Stimulated activated CD4-positive, alpha-beta T cell treated with anti-CD3 and anti-CD28 coated beads, TNF-alpha, amount 100 ng/mL, for 24 hours (primary cell): ENCODE results near the gene IL17RE.
"Not testable (repeated sequence)": the region's sequence is repeated elsewhere in the genome, so short reads cannot be mapped to it uniquely, and the experiment has no call there.

Source experiments
- DNase-seq, 3 experiments: peaks; one replicate each; pipeline ENCODE4 v3.0.0-alpha.2; 2020; ENCODE audit warnings: low read depth in 3 of 3

IL17RE gene

DNA sequence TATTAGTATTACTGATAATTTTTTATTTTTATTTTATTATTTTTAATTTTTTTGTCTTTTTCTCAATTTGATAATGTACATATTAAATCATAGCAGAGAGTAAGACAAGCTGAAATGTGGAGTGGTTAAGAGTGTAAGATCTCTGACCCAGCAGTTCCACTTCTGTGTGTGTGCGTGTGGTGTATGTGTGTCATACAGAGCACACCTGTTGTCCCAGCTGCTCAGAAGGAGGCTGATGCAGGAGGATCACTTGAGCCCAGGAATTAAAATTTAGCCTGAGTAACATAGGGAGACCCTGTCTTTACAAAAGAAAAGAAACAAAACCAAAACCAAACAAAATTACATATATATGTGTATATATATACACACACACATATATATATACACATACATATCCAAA lies 21.2 kb upstream of the IL17RE start:
- DNase-seq = no peak

DNA sequence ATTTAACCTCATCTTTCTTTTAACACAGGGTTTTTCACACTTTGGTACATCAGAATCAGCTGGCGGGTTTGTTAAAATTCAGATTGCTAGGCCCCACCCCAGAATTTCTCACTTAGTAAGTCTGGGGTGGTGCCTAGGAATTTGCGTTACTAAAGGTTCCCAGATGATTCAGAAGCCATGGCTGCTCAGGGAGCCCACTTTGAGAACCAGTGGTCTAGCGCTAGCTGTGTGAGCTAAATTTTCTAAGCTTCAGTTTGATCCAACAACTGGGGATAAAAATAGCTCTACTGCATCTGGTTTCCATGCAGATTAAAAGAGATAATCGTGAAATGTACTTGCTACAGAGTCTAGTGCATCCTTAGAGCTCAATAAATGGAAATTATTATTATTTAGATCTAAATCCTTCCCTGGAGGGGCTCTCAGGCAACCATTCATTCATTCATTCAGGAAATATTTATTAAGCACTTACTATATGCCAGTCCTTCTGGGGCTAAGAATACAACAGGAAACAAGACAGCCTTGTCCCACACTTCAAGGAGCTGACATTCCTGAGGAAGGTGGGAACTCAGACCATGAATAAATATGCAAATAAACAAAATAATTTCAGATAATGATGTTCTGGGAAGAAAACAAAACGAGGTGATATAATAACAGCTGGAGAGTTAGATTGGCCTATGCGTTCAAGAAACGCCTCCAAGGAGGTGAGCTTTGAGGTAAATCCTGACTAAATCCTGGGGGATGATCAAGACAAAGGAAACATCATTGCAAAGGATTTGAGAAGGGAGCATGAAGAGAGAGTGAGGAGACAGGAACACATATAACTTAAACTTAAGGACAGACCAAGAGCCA lies 18.7 kb upstream of the IL17RE start:
- DNase-seq = no peak

DNA sequence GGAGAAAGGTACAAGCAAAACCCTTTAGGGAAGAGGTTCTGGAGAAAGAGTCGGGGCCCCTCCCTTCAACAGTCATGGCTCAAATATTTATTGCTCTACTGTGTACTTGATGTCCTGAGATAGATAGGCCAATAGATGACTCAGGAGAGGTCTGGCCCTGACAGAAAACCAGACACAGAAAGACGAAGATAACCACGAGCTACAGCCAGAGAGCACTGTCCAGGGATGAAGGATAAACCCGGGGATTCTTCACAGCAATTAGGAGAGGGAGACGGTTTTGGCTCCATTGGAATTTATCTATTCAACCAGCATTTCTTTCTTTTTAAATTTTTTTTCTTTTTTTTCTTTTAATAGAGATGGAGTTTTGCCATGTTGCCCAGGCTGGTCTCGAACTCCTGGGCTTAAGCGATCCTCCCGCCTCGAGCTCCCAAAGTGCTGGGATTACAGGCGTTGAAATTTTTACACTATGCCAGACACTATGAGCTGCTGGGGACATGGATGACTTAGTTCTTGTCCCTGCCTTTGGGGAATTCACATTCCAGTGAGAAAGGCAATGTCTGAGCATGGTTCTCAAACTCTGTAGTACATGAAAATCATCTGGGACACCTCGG lies 18.0 kb upstream of the IL17RE start:
- DNase-seq = no peak

DNA sequence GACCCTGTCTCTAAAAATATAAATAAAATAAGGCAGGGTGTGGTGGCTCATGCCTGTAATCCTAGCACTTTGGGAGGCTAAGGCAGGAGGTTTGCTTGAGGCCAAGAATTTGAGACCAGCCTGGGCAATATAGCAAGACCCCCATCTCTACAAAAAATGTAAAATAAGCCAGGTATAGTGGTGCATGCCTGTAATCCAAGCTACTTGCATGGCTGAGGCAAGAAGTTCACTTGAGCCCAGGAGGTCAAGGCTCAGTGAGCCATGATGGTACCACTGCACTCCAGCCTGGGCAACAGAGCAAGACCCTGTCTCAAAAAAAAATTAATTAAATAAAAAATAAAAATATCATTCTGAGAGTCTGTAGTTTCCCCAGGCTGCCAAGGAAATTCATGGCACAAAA lies 16.3 kb upstream of the IL17RE start:
- DNase-seq = no peak

DNA sequence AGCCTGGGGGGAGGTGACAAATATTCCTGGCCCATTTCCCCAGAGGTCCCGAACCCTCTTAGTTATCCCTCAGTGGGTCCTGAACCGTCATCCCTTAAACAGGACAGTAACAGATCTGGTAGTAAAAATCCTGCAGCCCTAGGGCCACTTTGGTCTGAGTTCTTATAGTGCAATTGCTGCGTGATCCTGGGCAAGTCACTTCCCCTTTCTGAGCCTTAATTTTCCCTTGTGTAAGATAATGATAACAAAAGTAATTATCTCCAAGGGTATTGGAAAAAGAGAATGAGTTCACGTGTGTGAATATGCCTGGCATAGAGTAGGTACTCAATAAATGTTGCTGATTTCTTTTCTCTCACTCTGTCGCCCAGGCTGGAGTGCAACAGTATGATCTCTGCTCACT lies 15.2 kb upstream of the IL17RE start:
- DNase-seq = no peak

DNA sequence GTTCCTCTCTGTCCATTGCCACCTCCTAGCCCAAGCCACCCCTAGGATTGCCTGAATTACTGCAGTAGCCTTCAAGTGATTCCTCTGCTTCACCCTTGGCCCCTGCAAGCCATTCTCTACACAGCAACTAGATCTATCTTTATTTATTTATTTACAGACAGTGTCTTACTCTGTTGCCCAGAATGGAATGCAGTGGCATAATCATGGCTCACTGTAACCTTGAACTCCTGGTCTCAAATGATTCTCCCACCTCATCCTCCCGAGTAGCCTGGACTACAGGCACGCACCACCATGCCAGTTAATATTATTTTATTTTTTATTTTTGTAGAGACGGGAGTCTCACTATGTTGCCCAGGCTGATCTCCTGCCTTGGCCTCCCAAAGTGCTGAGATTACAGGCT lies 14.1 kb upstream of the IL17RE start:
- DNase-seq = no peak

DNA sequence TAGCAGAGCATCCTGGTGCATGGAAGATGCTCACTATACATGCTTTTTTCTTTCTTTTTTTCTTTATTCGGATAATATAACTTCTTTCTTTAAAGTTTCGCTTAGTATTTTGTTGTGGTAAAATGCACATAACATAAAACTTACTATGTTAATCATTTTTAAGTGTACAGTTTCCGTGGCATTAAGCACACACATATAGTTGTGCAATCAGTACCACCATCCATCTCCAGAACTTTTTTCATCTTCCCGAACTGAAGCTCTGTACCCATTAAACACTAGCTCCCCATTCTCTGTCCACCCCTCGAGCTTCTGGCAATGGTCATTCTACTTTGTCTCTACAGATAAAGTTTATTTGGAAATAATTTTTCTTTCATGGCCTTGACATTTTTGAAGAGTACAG lies 13.2 kb upstream of the IL17RE start:
- no peak for DNase-seq

DNA sequence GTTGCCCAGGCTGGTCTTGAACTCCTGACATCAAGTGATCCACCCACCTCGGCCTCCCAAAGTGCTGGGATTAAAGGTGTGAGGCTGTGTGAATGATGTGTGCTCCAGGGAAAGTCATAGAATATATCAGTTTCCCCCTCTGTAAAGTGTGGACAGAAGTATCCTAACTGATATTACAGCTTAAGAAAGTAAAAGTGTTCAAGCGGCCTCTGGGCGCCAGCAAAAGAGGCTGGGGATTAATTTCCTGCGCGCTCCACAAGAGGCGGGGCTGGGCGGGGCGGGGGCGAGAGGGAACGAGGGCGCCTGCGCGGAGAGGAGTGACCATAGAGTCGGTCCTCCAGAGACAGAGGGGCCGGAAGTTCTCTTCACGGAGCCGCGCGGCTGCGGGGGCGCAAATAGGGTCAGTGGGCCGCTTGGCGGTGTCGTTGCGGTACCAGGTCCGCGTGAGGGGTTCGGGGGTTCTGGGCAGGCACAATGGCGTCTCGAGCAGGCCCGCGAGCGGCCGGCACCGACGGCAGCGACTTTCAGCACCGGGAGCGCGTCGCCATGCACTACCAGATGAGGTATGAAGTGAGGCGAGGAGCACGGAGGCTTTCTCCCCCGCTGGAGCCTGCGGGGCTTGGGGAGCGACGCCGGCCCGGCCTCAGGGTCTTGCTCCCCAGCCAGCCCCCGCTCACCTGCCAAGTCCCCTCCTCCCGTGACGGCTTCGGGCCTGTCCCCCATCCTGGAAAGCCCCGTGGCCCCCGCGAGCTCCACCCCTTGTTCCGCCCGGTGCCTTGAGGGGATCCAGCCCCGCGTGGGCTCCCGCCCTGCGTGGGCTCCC lies 12.2 kb upstream of the IL17RE start, which contains the start of gene JAGN1:
JAGN1 (plus strand) TSS at position 362 of the 823 bp plus-strand sequence; CDS start at position 475, 113 bp downstream.
- peak; percentile 79 to 90 (median 80) for DNase-seq

DNA sequence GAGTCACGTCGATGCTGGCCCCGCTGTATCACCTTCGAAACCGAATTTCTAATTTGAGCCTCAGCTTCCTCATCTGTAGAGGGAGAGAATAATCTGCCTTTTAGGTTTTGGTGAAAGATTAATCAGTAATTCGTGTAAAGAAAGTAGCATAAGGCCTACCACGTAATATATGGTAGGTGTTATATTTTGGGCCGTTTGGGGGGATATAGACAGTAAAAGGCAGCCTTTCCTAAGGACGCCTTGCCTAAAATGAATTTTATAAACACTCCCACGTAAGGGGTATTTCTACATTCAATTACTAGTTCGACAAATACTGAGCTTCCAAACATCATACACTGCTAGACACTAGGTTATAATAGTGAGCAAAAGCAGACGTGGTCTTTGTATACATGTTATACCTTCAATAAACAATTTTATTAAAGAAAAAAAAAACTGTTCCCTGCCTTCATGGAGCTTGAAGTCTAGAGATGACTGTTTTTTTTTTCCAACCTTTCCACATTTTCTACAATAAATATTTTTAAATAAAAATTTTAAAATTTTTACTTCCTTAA lies 11.5 kb upstream of the IL17RE start:
- DNase-seq = no peak

DNA sequence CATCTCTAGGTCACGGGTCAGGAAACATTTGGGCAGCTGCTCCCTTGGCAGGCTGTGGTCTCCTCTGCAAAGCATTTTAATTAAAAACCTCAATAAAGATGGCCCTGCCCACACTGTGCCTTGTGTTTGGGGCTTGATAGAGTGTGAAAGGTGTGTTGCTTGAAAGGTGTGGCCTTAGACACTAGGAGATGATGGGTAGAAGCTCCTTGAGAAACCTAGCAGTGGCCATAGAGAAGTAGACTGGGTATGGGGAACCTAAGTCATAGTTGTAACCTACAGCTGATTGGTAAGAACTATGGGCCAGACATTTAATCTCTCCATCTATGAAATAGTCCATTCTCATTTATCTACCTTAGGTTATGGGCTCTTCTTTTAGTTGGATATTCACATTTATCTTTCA lies 8.9 kb upstream of the IL17RE start:
- no peak for DNase-seq

DNA sequence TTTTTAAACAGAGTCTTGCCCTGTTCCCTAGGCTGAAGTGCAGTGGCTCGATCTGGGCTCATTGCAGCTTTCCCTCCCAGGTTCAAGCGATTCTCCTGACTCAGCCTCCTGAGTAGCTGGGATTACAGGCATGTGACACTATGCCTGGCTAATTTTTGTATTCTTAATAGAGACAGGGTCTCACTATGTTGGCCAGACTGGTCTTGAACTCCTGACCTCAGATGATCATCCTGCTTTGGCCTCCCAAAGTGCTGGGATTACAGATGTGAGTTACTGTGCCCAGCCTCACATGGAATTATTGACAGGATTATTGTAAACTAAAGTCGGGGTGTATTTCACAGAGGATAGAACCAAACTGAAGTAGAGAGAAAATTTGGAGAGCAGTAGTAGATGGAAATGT lies 6.9 kb upstream of the IL17RE start:
- DNase-seq = not testable (repeated sequence)

DNA sequence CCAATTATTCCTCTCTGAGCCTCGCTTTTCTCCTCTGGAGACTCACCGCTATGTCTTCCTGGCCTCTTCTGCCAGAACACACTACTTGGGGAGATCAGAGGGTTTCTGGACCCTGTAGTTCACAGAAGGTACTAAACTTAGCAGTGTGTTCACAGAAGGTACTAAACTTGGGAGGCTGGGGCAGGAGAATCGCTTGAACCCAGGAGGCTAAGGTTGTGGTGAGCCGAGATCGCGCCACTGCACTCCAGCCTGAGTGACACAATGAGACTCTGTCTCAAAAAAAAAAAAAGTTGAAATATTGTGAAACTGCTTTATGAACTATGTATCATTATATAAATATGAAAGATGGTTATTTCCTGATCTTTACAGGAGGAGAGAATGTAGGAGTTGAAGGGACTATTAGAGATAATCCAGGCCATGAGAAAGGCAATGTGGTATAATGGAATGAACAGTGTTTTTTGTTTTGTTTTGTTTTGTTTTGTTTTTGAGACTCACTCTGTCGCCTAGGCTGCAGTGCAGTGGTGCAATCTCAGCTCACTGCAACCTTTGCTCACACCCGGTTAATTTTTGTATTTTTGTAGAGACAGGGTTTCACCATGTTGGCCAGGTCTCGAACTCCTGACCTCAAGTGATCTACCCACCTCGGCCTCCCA lies 5.8 kb upstream of the IL17RE start:
- DNase-seq = not testable (repeated sequence)

DNA sequence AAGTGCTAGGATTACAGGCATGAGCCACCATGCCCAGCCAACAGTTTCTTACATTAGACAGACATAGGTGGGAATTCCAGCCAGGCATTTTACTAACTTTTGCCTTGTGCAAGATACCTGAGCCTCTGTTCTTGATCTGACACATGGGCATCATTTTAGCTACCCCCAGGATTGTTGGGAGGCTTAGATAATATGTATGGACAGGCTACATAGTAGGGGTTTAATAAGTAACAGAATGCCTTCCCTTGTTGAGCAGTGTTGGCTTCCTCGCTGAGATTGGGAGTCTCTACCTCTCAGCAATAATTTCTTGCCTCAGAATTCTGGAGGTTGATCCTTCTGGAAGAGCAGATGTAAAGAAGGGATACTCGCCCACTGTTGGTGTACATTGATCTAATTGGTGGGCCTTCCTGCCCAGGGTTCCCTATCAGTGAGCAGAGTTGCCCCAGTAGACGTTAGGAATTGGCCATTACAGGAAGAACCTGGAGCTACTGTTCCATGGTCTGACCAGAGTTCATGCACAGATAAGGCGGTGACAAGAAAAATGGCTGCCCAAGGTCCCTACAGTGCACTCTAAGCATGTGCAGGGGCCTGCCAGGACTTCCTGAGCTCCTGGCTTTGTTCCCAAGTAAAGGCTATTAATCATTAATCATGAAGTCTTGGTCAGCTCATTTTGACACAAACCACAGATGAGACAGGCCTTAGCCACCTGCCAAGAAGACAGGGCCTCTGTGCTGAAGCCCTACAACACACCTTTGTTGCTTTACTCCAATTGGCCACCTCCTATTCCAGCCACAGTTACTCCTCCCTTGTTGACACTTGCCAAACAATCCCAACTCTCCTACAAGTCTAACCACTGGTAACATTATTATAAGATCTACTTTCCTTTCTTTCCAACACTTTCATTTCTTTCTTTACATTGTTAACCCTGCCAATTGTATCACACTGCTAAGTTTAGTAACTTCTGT lies 5.0 kb upstream of the IL17RE start:
- DNase-seq = no peak

DNA sequence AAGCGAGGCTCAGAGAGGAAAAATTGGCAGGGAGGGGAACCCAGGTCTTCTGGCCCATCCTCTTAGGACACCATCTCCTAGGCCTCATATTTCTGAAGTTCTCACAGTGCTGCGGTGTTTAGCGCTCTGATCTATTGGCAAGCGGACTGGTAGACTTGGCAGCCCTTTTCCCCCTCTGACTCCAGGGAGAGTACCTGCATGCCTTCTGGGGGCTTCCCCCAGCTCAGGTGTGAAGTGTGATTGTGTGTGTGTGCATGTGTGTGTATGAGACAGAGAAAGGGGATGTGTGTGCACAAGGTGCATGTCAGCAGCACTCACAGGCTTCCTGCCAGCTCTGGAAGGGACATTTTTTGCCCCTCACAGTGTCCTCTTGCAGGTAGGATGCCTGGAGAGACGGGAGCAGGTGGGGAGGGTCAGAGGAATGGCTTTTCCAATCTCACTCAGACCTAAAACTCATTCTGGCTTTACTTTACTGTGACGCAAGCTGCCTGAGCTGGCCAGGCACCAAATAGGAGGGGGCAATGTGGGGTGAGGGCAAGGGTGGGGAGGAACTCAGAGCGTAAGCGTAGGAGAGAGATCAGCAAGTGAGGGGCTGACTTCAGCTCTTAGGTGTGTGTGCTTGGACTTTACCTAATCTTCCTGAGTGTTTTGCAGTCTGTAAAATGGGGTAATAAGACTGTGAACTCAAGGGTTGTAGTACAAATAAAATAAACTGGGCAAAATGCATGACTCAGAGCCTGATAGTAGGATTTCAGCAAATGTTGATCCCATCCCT lies 4.0 kb upstream of the IL17RE start:
- no peak for DNase-seq

DNA sequence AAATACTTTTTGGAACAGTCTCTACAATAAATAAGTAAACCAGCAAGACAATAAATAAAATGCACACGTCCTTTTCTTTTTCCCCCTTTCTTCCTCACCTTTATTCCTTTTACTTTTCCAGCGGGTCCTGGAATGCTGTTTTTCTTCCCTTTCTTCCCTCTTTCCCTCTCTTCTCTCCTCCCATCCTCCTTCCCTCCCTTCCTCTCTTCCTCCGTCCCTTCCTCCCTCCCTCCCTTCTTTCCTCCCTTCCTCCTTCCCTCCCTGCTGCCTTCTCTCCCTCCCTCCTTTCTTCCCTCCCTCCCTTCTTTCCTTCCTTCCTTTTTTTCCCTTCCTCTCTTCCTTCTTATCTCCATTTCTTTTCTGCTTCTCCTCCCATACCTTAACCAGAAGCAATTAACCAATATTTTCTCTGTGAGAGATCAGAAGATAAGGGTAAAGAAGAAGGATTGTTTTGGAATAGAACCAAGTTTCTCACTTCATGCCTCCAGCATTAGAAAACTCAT lies 3.3 kb upstream of the IL17RE start:
- no peak for DNase-seq

DNA sequence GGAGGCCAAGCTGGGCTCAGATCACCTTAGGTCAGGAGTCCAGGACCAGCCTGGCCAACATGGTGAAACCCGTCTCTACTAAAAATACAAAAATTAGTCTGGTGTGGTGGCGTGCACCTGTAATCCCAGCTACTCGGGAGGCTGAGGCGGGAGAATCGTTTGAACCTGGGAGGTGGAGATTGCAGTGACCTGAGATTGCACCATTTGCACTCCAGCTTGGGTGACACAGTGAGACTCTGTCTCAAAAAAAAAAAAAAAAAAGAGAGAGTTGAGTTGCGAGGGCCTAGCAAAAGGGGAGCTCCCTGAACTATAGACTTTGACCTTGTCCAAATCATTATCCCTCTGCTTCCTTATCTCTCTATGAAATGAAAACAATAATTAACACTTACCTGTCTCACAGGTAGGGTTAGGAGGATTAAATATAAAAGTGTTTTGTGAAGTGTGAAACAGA lies 1.7 kb upstream of the IL17RE start:
- not testable (repeated sequence) for DNase-seq

DNA sequence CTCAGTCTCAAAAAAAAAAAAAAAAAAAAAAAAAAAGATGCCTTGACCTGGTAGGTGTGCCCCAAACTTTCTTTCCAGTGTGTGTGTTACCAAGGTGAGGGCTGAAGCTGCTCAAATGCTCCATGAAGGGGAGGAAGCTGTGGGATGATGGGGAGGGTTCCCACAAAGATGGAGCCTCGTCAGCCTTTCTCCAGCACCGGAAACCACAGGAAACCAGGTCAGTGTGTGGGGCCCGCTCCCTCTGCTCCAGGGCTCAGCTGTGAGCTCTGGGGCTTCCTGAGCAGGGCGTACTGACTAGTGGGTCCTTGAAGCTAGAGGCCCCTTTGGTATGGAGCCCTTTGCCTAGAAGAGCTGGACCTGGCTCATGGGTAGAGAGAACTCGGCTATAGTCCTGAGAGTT lies 681 bp upstream of the IL17RE start:
- DNase-seq = peak in 1 of 3 experiments; percentile 32

DNA sequence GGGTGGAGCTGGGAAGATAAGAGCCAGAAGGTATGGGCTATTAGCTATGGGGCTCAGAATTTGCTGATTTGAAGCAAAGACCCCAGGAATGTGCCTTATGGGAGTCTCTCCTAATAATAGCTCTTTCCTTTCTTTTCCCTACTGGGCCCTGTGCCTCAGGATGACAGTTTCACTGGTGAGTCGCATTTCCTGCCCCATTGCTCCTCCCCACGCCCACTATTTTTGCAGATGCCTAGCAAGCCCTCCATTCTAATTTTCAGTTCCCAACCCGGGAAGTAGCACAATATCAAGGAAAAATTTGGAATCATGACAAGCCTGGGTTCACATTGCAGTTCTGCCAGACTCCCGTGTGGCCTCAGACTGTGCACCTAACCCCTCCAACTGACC lies 583 bp downstream of the IL17RE start:
- no peak for DNase-seq

DNA sequence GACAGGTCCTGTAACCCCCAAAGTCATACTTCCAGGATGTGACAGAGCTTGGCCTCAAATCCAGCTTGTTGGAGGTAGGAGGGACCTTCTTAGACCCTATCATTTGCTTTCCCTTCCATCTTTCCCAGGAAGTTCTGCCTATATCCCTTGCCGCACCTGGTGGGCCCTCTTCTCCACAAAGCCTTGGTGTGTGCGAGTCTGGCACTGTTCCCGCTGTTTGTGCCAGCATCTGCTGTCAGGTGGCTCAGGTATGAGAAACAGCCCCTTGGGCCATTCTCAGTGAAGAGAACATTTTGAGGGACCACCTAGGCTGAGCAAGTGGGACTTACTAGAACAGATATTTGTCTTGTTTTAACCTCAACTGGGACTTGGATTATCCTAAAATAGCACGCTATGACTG lies 1.3 kb downstream of the IL17RE start:
- DNase-seq = no peak
